Measurements from ENCODE around the gene KCNE1. TPM values are rescaled to one million over a fixed set of nuclear protein-coding genes. Genes with fewer than 3 reads are reported as not detected.

Gene KCNE1
- total and polyA plus RNA-seq, 8 donors: 0.13 to 10.6 (median 1.7) TPM; not detected in 1

- intact Hi-C loops (cut with DNase I; ENCODE audit: low total_unique reads): no loop called here
- DNase-seq: no peak
- Histone ChIP-seq H3K36me3 (no peaks in the 10 kb centered on the region), H3K27me3 (no peaks in the 10 kb centered on the region), H3K4me3 (no peak overlapping the region), H3K27ac (no peak overlapping the region), H3K9me3 (no peaks in the 10 kb centered on the region), H3K4me1 (no peaks in the 10 kb centered on the region)
- 89 to 97% (median 95%) methylated on average over 8 of the region's 8 CpGs for WGBS, 5 donors
- TF ChIP-seq POLR2AphosphoS5 (IDR thresholded peaks at IDR 0.05) (no peak), CTCF (IDR thresholded peaks at IDR 0.05) (no peak), POLR2A (IDR thresholded peaks at IDR 0.05) (no peak), EP300 (IDR thresholded peaks at IDR 0.05) (no peak)
Observed at GRCh38 chr21:34536311-34536710, 24.3 kb upstream of the KCNE1 start.

GRCh38 chr21:34535886-34536285 is 23.9 kb upstream of the KCNE1 start:
- DNase-seq: no peak
- TF ChIP-seq CTCF (IDR thresholded peaks at IDR 0.05) (no peak), POLR2AphosphoS5 (IDR thresholded peaks at IDR 0.05) (no peak), EP300 (IDR thresholded peaks at IDR 0.05) (no peak), POLR2A (IDR thresholded peaks at IDR 0.05) (no peak)
- intact Hi-C loops (cut with DNase I; ENCODE audit: low total_unique reads): no loop called here

GRCh38 chr21:34534522-34534921 is 22.5 kb upstream of the KCNE1 start:
- Histone ChIP-seq H3K27ac (no peak overlapping the region), H3K4me3 (no peak overlapping the region), H3K9me3 (no peaks in the 10 kb centered on the region), H3K4me1 (no peaks in the 10 kb centered on the region), H3K36me3 (no peaks in the 10 kb centered on the region), H3K27me3 (no peaks in the 10 kb centered on the region)
- intact Hi-C loops (cut with DNase I; ENCODE audit: low total_unique reads): no loop called here
- DNase-seq: no peak
- WGBS, 5 donors: 77 to 88% (median 82%) methylated on average over 3 to 4 of the region's 4 CpGs
- TF ChIP-seq POLR2AphosphoS5 (IDR thresholded peaks at IDR 0.05) (no peak), POLR2A (IDR thresholded peaks at IDR 0.05) (no peak), EP300 (IDR thresholded peaks at IDR 0.05) (no peak), CTCF (IDR thresholded peaks at IDR 0.05) (no peak)

More at GRCh38 chr21:34535886-34536285, 23.9 kb upstream of the KCNE1 start:
- 86 to 97% (median 94%) methylated on average over 3 of the region's 3 CpGs for WGBS, 5 donors
- Histone ChIP-seq H3K4me3 (no peak overlapping the region), H3K9me3 (no peaks in the 10 kb centered on the region), H3K36me3 (no peaks in the 10 kb centered on the region), H3K4me1 (no peaks in the 10 kb centered on the region), H3K27ac (no peak overlapping the region), H3K27me3 (no peaks in the 10 kb centered on the region)

GRCh38 chr21:34533938-34534337 is 21.9 kb upstream of the KCNE1 start:
- no peak for DNase-seq
- Histone ChIP-seq H3K27me3 (no peaks in the 10 kb centered on the region), H3K9me3 (no peaks in the 10 kb centered on the region), H3K4me1 (no peaks in the 10 kb centered on the region), H3K27ac (no peak overlapping the region), H3K4me3 (no peak overlapping the region), H3K36me3 (no peaks in the 10 kb centered on the region)
- intact Hi-C loops (cut with DNase I; ENCODE audit: low total_unique reads): no loop called here
- TF ChIP-seq EP300 (IDR thresholded peaks at IDR 0.05) (no peak), CTCF (IDR thresholded peaks at IDR 0.05) (no peak), POLR2AphosphoS5 (IDR thresholded peaks at IDR 0.05) (no peak), POLR2A (IDR thresholded peaks at IDR 0.05) (no peak)
- 74 to 98% (median 93%) methylated on average over 3 of the region's 3 CpGs for WGBS, 5 donors
